Ishikawa (cell line): ENCODE results near the gene IDH3B.

Source experiments
- CEBPB ChIP-seq: IDR thresholded peaks from 2 replicates; pipeline ENCODE4 v1.6.1; 2012
- CREB1 ChIP-seq: IDR thresholded peaks from 2 replicates; pipeline ENCODE4 v1.6.1; 2012; ENCODE audit warnings: low read depth
- EP300 ChIP-seq: IDR thresholded peaks from 2 replicates; pipeline ENCODE4 v1.6.1; 2012; ENCODE audit warnings: borderline replicate concordance
- MAX ChIP-seq: IDR thresholded peaks from 2 replicates; pipeline ENCODE4 v1.6.1; 2012
- REST ChIP-seq: IDR thresholded peaks from 2 replicates; pipeline ENCODE4 v1.6.1; 2012; ENCODE audit warnings: low read depth, mild to moderate bottlenecking

GRCh38 chr20:2631228-2631627 is 32.8 kb downstream of the IDH3B start:
- TF ChIP-seq CEBPB (no peak), MAX (no peak), EP300 (no peak), REST (no peak), CREB1 (no peak)
